OCI-LY3 (cell line): ENCODE results near the gene FCMR.

Experiments used
- H2AFZ ChIP-seq: fragments of 200-600, 300-600 bp; shearing (Covaris generic); 2 replicates; pipeline ENCODE4 v1.6.0; 2014; ENCODE audit warnings: antibody characterized with exemption, low read depth, low read length
- H3K27ac ChIP-seq: fragments of 200-600, 300-600 bp; sonication (generic); 2 replicates; pipeline ENCODE4 v1.5.1; 2014; ENCODE audit warnings: mild to moderate bottlenecking, low read length, moderate library complexity, mixed read lengths
- H3K27me3 ChIP-seq: fragments of 200-600, 300-600 bp; sonication (generic); 2 replicates; pipeline ENCODE4 v1.6.1; 2014; ENCODE audit warnings: low read depth, low read length, mixed read lengths
- H3K36me3 ChIP-seq: fragments of 200-600, 300-600 bp; sonication (generic); replicated peaks from 2 replicates; pipeline ENCODE3; 2014; ENCODE audit warnings: low read depth, low read length, mixed read lengths
- H3K4me1 ChIP-seq: fragments of 300-600, 200-600 bp; sonication (generic); 2 replicates; pipeline ENCODE4 v1.6.1; 2014; ENCODE audit warnings: low read length, mixed read lengths
- H3K4me2 ChIP-seq: fragments of 200-600, 300-600 bp; sonication (generic); 2 replicates; pipeline ENCODE4 v1.6.1; 2014; ENCODE audit warnings: low read length, mixed read lengths
- H3K4me3 ChIP-seq: fragments of 300-600, 200-600 bp; sonication (generic); 2 replicates; pipeline ENCODE4 v1.5.1; 2014; ENCODE audit warnings: antibody characterized with exemption, mild to moderate bottlenecking, low read length, moderate library complexity
- H3K79me2 ChIP-seq: fragments of 300-600, 200-600 bp; shearing (Covaris generic); 2 replicates; pipeline ENCODE4 v1.6.1; 2014; ENCODE audit warnings: mild to moderate bottlenecking, low read length, mixed read lengths
- H3K9ac ChIP-seq: fragments of 300-600, 200-600 bp; shearing (Covaris generic); 2 replicates; pipeline ENCODE4 v1.6.0; 2014; ENCODE audit warnings: mild to moderate bottlenecking, low read length, moderate library complexity
- H3K9me3 ChIP-seq: fragments of 200-600, 300-600 bp; shearing (Covaris generic); 2 replicates; pipeline ENCODE4 v1.6.1; 2014; ENCODE audit warnings: low read length, mixed read lengths; ENCODE audit not compliant: insufficient read depth
- H4K20me1 ChIP-seq: fragments of 200-600, 300-600 bp; sonication (generic); 2 replicates; pipeline ENCODE4 v1.6.1; 2016; ENCODE audit warnings: low read length, mixed read lengths; ENCODE audit not compliant: insufficient read depth
- EZH2phosphoT487 ChIP-seq: fragments of 200-600 bp; shearing (Covaris generic); IDR thresholded peaks from 2 replicates; pipeline ENCODE4 v1.6.1; 2018; ENCODE audit warnings: antibody characterized with exemption, mixed run types, low read depth
- TF ChIP-seq, protein P1 (sequence below): fragments of 200-600, 300-600 bp; sonication (generic); IDR thresholded peaks from 2 replicates; pipeline ENCODE4 v1.5.1; 2014; ENCODE audit warnings: antibody characterized with exemption, low read length, low read depth

FCMR gene

DNA sequence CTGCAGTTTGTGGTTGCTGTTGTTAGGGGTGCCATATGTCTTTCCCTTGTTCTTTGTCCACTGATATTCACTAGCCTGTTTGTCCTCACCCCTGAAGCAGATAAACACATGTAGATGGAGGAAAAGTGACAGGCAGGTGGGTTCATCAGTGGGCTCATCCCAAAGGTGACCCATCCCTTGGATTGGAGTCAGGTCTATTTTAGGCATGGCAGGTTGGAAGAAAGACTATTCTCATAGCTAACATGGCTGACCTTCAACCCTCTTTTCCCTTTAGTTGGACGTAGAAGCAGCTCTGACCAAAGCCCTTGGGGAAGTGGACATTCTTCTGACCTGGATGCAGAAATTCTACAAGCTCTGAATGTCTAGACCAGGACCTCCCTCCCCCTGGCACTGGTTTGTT, 19.0 kb downstream of the FCMR start:
- Histone ChIP-seq H3K27me3 (peaks cover 8% of the 10 kb centered on the region), H2AFZ (no peak overlapping the region), H3K27ac (no peak overlapping the region), H3K36me3 (no peaks in the 10 kb centered on the region), H3K9ac (no peak overlapping the region), H3K4me1 (peaks cover 22% of the 10 kb centered on the region), H3K4me3 (no peak overlapping the region), H3K9me3 (no peaks in the 10 kb centered on the region), H3K79me2 (no peaks in the 10 kb centered on the region), H3K4me2 (no peak overlapping the region), H4K20me1 (no peaks in the 10 kb centered on the region)
- TF ChIP-seq EZH2phosphoT487, result no peak
- TF ChIP-seq, protein P1, sequence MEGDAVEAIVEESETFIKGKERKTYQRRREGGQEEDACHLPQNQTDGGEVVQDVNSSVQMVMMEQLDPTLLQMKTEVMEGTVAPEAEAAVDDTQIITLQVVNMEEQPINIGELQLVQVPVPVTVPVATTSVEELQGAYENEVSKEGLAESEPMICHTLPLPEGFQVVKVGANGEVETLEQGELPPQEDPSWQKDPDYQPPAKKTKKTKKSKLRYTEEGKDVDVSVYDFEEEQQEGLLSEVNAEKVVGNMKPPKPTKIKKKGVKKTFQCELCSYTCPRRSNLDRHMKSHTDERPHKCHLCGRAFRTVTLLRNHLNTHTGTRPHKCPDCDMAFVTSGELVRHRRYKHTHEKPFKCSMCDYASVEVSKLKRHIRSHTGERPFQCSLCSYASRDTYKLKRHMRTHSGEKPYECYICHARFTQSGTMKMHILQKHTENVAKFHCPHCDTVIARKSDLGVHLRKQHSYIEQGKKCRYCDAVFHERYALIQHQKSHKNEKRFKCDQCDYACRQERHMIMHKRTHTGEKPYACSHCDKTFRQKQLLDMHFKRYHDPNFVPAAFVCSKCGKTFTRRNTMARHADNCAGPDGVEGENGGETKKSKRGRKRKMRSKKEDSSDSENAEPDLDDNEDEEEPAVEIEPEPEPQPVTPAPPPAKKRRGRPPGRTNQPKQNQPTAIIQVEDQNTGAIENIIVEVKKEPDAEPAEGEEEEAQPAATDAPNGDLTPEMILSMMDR, result no peak

DNA sequence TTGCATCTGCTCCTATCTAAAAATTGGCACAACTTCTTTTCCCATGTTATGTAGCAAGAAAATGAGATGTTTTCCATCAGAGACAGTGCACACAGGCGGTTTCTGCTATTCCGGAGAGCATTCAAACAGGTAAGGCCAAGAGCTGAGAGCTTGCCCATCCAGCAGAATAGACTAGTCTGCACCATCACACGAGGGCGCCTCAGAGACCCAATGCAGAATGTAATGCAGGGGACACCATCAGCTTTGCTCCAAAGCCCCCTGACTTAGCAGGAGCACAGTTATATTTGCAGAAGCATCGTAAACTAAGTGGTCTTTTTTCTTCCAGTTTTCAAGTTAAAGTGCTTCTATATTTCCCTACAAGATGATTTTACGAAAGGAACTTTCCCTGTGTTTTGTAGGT, 19.8 kb downstream of the FCMR start:
- Histone ChIP-seq H2AFZ (no peak overlapping the region), H3K4me1 (peaks cover 22% of the 10 kb centered on the region), H3K36me3 (no peaks in the 10 kb centered on the region), H3K27me3 (peaks cover 13% of the 10 kb centered on the region), H3K27ac (no peak overlapping the region), H3K4me2 (no peak overlapping the region), H4K20me1 (no peaks in the 10 kb centered on the region), H3K9me3 (no peaks in the 10 kb centered on the region), H3K4me3 (no peak overlapping the region), H3K79me2 (no peaks in the 10 kb centered on the region), H3K9ac (no peak overlapping the region)
- TF ChIP-seq, protein P1, result no peak
- TF ChIP-seq EZH2phosphoT487, result no peak

DNA sequence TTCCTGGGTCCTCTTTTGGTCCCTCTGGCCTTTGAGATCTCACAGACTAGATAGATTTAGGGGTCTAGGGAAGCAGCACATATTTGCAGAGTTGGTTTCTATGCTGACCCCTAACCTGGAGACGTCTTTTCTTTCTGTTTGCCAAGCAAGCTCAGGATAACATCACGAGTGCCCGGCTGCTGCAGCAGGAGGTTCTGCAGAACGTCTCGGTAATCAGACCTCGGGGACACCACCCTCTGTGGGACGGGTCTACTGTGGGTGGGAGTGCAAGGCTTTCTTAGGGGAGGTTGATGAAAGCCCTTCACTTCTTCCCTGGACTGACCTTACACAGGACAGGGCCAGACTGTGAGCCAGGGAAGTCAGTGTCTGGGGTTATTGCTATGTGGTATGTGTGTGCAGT, 21.6 kb downstream of the FCMR start:
- no peaks in the 10 kb centered on the region for H3K9me3 ChIP-seq
- H3K4me1 ChIP-seq, result peaks cover 6% of the 10 kb centered on the region
- no peak overlapping the region for H3K4me2 ChIP-seq
- no peaks in the 10 kb centered on the region for H3K36me3 ChIP-seq
- no peak overlapping the region for H3K27ac ChIP-seq
- no peak overlapping the region for H3K9ac ChIP-seq
- H3K79me2 ChIP-seq, result no peaks in the 10 kb centered on the region
- no peaks in the 10 kb centered on the region for H4K20me1 ChIP-seq
- no peak overlapping the region for H2AFZ ChIP-seq
- TF ChIP-seq EZH2phosphoT487, result no peak
- peaks cover 18% of the 10 kb centered on the region for H3K27me3 ChIP-seq
- no peak overlapping the region for H3K4me3 ChIP-seq

DNA sequence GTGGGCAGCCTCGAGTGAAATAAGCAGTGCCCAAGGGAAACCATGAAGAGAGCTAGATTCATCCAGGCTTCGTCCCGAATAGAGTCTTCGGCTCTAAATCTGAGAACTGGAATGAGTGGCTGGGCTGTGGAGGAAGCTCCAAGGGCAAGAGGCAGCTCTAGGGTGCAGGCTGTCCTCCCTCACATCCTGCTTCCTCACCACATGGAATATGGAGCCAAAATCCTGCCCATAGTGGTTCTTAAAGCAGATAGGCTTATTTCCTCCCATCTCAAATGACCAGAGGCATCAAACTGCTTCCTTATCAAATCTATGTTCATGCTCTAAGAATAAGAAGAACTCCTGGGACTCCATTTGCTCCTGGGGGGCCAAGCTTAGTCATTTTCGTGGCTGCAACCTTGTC, 22.0 kb downstream of the FCMR start:
- Histone ChIP-seq H3K27me3 (peaks cover 20% of the 10 kb centered on the region), H3K27ac (no peak overlapping the region), H3K9me3 (no peaks in the 10 kb centered on the region), H3K4me3 (no peak overlapping the region), H3K79me2 (no peaks in the 10 kb centered on the region), H3K4me2 (no peak overlapping the region), H3K9ac (no peak overlapping the region), H4K20me1 (no peaks in the 10 kb centered on the region), H3K4me1 (peaks cover 1% of the 10 kb centered on the region; the same call in 1 of the 2 replicates), H3K36me3 (no peaks in the 10 kb centered on the region), H2AFZ (no peak overlapping the region)
- TF ChIP-seq, protein P1, result no peak
- no peak for TF ChIP-seq EZH2phosphoT487
